T-helper 22 cell (primary cell): Measurements from ENCODE around the gene CEP55.

Source experiments
- DNase-seq: peaks from one replicate; pipeline ENCODE4 v3.0.0-alpha.2; 2020; ENCODE audit warnings: low read depth

CEP55 gene

DNA sequence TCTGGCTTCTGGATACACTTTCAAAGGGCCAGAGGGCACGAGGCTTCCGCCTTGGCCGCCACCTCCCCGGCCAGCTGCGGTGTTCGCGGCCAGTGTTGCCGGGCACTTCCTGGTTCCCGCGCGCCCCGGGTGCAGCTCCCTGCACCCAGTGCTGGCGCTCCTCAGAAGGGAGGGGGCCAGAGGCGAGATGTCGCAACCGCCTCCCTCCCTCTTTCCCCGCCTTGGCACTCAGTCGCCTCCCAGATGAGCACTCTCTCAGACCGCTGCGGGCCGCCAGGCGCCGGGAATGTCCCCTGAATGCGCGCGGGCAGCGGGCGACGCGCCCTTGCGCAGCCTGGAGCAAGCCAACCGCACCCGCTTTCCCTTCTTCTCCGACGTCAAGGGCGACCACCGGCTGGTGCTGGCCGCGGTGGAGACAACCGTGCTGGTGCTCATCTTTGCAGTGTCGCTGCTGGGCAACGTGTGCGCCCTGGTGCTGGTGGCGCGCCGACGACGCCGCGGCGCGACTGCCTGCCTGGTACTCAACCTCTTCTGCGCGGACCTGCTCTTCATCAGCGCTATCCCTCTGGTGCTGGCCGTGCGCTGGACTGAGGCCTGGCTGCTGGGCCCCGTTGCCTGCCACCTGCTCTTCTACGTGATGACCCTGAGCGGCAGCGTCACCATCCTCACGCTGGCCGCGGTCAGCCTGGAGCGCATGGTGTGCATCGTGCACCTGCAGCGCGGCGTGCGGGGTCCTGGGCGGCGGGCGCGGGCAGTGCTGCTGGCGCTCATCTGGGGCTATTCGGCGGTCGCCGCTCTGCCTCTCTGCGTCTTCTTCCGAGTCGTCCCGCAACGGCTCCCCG lies 70.2 kb downstream of the CEP55 start, which contains the start of gene FFAR4:
Gene FFAR4, plus strand, starts transcription at position 231 of the 842 bp plus-strand sequence. Its CDS starts 56 bp downstream, at position 287.
- DNase-seq = no peak

DNA sequence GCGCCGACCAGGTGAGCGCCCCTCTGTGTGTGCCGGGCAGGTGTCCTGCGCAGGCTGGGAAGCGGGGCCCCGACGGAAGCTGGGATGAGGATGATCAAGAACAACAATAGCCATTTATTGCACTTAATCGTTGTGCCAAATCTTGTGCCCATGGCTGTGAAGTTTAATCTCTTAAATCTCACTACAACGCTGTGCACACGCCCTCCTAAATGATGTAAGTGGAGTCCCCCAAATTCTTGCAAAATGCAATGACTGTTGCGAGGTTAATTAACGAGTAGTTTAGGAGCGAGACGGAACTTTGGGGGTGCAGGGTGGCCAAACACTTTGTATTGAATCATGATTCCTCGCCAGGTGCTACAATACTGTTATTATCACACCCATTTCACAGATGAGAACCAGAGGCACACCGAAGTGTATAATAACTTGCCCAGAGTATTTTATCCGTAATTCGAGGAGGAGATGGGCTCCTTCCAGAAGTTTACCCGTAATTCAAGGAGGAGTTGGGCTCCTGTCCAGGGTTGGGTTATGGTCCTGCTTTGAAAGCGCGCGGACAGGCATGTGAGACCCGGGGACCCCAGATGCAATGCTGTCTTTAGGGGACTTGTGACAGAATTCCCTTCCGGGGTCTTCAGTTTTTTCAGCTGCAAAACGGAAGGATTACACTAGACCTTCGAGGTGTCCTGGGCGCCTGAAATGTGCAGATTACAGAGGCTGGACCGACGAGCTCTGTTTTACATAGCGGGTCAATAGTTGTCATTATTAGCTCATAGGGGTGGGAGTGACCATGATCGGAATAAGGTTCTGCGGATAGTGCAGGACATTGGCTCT lies 71.1 kb downstream of the CEP55 start:
- no peak for DNase-seq

DNA sequence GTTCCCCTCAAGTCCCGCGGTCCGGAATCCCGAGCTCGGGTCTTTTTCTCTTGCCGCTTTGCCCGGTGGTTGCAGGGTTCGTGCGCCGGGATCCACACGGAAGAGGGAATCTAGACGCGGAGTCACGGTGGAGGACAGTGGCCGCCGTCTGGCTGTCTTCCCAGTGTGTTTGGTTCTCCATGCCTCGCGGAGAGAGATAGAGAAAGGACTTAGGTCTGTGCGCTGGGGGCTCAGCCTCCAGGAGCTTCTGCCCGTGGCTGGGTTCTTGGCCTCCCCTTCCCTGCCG lies 71.6 kb downstream of the CEP55 start:
- DNase-seq = no peak

DNA sequence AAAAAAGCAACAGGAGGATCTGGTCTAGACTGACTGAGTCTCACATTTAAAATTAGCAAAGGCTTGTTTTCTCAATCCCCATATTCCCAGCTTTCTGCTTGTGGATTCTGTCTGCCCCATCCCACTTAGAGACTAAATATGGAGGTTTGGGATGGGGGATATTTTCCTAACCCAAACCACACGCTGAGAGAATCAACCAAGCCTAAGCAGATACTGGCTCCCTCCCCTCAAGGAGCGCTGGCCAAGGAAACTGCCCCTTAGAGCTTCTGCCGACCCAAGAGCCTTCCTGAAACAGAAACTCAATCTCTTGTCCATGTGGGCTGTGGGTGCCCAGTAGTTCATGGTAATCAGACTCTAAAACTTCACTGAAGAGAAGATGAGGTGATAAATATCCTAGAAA lies 74.0 kb downstream of the CEP55 start:
- DNase-seq = no peak

DNA sequence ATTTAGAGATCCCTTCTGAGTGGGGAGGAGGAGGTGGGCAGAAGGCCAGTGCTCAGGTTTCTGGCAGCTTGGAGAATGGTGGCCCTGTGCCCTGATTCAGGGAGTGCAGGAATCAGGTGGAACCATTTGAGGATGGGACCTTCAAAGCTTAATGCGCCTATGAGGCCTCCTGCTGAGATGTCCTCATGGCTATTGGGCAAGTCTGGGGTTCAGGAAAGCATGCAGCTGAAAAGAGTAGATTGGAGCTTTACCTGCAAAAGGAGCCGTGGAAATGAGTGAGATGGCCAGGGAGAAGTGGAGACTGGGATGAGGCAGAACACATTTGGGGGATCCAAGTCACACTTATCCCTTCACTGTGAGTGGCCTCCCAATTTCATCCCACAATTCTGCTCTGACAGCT lies 76.2 kb downstream of the CEP55 start:
- no peak for DNase-seq

DNA sequence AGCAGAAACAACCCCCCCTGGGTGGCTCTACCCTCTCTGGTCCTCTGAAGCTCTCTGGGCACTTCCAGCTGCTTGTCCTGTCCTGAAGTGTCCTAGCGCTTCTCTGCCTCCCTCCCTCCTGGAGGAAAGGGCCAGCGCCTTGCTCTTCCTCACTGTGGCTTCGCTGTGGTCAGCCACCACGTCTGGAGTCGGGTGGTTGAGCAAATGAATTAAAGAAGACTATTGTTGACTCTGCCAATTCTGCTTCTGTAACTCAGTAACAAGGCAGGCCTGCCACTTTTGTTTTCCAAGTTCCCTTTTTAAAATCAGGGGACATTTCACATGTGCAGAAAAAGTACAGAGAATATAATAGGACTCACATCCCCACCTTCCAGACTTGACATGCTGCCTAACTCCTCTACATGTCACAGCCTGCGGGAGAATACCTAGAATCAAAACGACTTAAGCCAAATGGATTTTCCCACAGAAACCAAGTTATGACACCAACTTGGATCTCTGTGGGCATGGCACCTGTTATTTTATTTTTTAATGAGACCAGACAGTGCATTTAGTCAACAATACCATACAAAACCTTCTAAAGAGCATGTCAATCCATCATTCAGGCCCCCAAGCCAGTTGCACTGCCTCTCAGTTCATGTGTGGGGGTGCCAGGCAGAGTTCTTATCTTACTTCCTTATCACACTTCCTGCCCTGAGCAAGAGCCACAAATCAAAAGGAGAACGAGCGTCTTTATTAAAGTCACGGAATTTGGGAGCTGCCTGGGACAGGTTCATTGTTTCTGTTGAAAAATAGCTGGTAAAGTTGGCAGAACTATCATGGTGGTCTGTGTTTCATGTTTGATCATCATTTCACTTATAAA lies 76.9 kb downstream of the CEP55 start:
- no peak for DNase-seq

DNA sequence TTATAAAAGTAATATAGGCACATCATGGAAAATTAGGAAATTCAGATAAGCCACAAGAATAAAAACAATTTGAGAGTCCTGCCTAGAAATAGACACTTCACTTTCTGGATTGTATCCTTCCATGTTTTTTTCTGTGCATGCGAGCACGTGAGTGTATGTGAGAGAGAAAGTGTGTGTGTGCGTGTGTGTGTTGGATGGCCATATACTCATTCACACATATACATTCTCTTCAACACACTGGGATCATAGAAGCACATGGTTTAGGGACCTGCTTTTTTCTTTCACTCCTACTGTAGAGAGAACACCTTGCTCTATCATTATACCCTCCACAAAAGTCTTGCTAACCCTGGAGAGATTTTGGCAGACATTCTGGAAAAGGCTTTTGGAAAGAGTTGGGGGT lies 77.5 kb downstream of the CEP55 start:
- no peak for DNase-seq

DNA sequence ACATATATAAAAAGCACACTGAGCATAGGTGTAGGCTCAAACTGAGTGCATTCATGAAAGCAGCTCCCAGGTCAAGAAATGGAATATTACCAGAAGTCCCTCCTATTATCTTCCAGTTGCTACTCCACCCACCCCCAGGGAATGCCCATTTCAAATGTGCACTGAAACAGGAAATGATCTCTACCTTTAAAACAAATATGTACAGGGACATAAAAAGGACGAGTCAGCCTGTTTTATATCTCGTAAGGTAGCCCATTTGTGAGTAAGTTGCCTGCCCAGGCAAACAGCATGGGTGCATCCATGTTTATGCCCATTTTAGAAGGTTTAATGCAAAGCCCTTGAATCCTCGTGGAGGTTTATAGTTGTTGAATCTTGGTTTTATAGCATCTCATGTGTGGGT lies 80.5 kb downstream of the CEP55 start:
- no peak for DNase-seq

DNA sequence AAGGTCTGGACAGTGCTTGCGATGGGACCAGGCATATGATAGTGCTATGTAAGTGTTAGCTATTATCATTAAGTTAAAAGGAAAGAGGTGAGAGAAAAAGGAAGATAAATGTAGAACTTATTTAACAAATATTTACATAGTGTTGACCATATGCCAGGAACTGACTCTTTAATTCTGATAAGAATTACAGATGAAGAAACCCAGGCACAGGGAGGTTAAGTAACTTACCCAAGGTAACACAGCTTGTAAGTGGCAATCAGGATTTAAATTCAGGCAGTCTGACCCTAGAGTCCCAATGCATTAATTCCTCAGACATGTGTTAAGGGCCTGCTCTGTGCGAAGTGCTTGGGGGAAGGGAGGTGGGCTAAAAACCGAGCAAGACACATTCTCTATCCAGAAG lies 81.2 kb downstream of the CEP55 start:
- no peak for DNase-seq
